Stimulated activated CD8-positive, alpha-beta memory T cell treated with anti-CD3 and anti-CD28 coated beads, Interleukin-4, amount 100 ng/mL, for 1 hour (primary cell): ENCODE measurements around the gene PTGFR.

Experiments used
- DNase-seq, 2 donors: peaks; one replicate each; pipeline ENCODE4 v3.0.0-alpha.2; 2020; ENCODE audit warnings: low read depth in 2 of 2, low spot score in 1 of 2

Gene PTGFR

GRCh38 chr1:78519446-78519845 lies 28.7 kb downstream of the PTGFR start:
- DNase-seq = no peak

DNA sequence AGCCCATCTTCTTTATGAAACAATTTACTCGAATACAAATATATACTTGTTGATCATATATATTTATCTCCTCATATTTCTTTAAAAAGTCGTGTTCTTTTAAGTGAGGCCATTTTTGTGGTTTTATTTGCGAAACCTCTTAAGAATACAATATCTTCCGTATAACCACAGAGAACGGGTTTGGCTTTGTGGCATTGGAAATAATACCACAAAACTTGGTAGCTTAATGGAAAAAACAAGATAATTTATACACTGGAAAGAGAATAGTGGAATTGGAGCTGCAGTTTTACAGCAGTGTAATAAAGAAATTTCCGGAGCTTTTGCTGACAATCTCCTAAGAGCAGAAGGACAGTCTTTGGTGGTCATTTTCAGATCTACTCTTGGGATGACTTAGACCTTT lies 29.4 kb downstream of the PTGFR start:
- no peak for DNase-seq

DNA sequence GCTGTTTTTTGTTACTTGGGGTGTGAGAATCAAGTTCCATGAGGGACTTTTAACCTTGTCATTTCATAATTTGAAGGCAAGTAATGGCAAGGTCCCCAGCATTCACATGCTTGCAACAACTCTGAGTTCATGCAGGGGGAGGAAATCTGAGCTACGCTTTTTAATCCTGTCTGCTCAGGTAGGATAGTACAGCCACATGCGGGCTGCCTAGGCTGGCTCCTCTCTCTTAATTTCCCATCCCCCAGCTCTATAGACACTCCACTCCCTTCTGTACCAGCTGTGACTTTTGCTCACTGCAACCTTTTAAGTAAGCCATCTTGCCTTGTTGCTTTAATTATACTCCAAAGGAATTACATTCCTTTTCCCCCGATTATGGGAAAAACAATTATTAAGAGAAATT lies 30.1 kb downstream of the PTGFR start:
- no peak for DNase-seq

DNA sequence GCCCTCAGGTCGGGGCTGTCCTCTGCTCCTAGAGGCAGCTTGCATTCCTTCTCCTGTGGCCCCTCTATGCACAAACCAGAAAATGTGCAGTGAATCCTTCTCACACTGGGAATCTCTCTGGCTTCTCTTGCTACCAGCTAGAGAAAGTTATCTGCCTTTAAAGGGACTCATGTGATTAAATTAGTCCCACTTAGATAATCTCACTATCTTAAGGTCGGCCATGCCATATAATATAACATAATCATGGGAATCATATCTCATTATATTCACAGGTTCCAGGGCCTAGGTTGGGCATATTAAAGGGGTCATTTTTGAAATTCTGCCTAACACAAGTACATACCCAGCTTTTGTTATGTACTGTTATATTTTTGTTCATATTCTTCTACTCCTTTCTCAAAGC lies 31.4 kb downstream of the PTGFR start:
- DNase-seq = no peak

- no peak for DNase-seq
Measured at GRCh38 chr1:78526496-78526895, 35.7 kb downstream of the PTGFR start.

- no peak for DNase-seq
Measured at GRCh38 chr1:78527706-78528105, 36.9 kb downstream of the PTGFR start.

DNA sequence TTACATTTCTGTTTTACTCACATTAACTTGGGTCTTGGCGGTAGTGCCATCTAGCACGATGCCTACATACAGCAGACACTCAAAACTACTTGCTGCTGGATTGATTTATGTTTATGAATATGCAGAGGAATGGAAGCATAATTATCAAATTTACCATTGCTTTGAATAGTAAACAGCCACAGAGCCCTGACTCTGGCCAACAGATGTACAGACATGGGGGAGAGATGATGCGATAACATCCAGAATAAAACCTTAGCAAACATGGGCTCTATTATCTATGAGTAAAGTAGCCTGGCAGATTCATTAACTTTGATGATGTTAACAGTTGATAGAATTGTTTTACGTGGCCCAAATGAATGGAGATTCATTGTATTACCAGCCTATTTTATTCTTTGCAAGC lies 42.8 kb downstream of the PTGFR start:
- DNase-seq = no peak

GRCh38 chr1:78535286-78535685 lies 44.5 kb downstream of the PTGFR start:
- no peak for DNase-seq

DNA sequence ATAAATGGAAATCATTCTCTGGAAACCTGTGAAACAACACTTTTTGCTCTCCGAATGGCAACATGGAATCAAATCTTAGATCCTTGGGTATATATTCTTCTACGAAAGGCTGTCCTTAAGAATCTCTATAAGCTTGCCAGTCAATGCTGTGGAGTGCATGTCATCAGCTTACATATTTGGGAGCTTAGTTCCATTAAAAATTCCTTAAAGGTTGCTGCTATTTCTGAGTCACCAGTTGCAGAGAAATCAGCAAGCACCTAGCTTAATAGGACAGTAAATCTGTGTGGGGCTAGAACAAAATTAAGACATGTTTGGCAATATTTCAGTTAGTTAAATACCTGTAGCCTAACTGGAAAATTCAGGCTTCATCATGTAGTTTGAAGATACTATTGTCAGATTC lies 45.7 kb downstream of the PTGFR start:
- no peak for DNase-seq

DNA sequence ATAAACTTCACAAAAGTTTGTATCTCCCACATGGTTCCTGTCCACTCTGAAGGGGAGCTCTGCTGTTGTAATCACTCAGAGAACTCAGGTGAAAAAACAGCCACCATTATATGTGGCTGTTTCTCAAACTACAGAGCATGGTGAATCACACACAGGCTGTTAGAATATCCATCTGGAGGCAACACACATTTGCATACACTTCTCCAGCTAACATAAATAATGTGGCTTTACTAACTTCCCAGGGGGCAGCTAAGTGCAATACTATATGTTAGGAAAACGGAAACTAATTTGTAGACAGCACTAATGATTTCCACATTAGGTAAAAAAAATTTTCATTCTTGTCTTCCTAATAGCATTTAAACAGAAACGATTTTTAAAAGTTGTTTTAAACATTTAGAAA lies 49.3 kb downstream of the PTGFR start:
- DNase-seq = no peak

DNA sequence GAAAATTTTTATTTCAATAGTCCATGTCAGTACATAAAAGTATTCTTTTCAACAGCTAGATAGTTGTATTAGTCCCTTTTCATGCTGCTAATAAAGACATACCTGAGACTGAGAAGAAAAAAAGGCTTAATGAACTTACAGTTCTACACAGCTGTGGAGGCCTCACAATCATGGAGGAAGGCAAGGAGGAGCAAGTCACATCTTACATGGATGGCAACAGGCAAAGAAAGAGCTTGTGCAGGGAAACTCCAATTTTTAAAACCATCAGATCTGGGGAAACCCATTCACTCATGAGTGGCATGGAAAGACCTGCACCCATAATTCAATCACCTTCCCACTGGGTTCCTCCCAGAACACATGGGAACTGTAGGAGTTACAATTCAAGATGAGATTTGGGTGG lies 50.7 kb downstream of the PTGFR start:
- DNase-seq = no peak

DNA sequence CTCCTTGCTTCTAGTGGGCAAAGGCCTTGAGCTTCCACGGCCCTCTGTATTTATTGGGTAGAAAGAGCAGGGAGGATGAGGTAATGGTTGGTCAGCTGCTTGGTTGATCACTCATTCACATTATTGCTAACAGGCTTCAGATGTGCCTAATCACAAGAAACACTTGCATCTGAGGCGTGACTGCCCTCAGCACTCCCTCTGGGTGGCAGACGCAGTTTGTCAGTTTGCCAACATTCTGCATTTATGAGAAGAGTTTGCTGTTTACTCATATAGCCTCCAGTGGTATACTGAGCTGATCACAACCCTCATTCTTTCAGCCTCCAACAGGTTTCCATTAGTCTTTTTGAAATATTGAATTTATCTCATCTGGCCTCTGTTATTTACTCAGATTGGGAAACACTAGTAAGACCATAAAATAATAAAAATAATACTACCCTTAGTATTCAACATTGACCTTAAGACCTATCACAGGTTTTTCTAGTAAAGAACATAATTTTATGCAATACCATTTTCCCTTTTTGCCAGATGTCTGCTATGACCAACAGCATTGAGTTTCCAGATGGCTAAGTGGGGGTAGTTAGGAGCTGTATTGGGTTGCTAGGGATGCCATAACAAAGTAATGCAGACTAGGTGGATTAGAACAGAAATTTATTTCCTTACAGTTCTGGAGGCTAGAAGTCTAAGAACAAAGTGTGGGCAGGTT lies 53.3 kb downstream of the PTGFR start:
- DNase-seq = no peak

DNA sequence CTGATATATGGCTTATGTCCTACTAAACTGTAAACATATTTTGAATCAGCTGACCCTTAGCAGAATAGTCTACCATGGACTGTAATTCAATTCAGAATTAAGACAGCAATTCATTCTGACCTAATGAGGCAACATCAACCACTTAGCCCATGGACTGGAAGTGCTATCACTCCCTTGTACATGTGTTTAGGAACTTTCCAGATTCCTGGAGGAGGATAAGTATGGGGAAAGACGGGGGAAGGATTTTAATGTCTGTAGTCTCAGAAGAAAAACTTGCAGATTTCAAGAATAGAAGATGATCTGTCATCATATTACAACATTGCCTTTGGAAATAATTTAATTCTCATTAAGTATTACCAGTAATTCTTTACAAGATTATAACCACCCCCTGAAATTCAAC lies 56.3 kb downstream of the PTGFR start:
- DNase-seq = no peak

DNA sequence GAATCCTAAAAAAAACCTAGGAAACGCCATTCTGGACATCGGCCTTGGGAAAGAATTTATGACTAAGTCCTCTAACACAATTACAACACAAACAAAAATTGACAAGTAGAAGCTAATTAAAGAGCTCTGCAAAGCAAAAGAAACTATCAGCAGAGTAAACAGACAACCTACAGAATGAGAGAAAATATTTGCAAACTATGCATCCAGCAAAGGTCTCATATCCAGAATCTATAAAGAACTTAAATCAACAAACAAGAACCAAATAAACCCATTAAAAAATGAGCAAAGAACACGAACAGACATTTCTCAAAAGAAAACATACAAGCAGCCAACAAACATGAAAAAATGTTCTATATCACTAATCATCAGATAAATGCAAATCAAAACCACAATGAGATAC lies 58.6 kb downstream of the PTGFR start:
- no peak for DNase-seq

DNA sequence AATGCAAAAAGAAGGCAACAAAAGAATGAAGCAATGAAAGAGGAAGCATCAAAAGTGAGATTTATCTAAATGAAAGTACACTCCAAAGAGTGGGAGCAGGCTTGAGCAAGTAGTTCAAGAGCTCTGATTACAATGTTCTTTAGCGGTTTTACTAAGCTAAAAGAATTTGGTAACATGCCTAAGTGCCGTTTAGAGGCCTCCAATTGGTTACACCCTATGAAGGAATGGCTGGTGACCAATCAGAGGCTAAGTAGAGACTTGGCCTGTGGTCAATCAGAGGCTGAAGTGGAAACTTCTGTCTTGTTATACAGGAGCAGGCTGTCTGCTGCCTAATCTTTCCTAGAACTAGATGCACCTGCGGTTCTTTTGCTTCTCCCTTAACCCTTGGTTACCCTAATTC lies 59.1 kb downstream of the PTGFR start:
- no peak for DNase-seq

DNA sequence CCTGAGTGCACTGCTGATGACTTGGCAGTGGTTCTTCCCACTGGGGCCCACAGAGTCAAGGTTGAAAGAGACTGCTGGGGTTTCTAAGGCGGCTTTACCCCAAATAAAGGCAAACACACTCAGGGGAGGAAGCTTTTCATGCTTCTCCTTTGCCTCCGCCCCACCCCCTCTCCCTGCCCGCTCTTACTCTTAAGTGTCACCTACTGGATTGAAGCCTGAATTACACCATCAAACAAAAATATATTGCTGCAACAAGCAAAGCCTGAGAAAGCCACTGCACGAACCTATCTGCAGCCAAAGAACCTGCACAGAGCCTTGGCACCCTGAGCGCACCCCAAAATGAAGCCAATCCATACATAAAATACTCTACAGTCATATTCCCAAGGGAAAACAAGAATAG lies 63.1 kb downstream of the PTGFR start:
- no peak for DNase-seq

GRCh38 chr1:78554840-78555239 lies 64.1 kb downstream of the PTGFR start:
- no peak for DNase-seq

GRCh38 chr1:78559680-78560079 lies 68.9 kb downstream of the PTGFR start:
- DNase-seq = no peak

DNA sequence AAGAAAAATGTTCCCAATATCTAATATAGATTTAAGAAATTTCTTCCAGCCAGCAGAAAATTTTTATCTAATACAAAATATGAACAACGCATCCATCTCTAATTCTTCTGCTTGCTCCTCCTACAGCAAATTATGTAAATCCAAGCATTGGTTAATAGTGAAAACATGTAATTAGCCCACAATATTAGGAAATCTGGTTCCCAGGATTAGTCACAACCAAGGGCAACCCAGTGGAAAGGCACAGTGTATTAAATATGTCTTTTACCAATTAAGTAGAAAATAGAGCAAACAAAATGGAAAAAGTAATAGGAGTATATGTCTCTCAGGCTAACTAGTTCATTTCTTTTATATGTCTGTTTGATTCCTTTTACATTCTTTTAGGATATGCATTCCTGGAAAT lies 70.0 kb downstream of the PTGFR start:
- DNase-seq = no peak

- DNase-seq = no peak
Measured at GRCh38 chr1:78561856-78562255, 71.1 kb downstream of the PTGFR start.

DNA sequence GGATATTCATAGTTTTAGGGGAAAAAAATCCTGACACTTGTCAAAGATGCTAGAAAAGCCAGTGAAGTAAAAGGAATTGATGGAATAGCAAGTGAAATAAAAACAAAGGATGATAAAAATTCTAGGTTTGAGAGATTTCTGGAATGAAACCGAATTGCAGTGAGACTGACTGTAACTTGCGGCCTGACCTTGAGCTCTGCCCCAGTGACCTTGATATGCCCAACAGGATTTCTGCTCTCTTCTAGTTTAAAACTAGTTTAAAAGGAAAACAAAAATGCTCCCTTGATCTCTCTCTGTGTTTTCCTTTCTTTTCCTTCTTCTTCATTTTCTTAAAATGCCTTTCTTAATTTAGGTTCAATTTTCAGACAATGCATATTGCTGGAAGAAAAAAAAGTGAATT lies 74.6 kb downstream of the PTGFR start:
- no peak for DNase-seq

GRCh38 chr1:78570539-78570938 lies 79.8 kb downstream of the PTGFR start:
- DNase-seq = no peak

DNA sequence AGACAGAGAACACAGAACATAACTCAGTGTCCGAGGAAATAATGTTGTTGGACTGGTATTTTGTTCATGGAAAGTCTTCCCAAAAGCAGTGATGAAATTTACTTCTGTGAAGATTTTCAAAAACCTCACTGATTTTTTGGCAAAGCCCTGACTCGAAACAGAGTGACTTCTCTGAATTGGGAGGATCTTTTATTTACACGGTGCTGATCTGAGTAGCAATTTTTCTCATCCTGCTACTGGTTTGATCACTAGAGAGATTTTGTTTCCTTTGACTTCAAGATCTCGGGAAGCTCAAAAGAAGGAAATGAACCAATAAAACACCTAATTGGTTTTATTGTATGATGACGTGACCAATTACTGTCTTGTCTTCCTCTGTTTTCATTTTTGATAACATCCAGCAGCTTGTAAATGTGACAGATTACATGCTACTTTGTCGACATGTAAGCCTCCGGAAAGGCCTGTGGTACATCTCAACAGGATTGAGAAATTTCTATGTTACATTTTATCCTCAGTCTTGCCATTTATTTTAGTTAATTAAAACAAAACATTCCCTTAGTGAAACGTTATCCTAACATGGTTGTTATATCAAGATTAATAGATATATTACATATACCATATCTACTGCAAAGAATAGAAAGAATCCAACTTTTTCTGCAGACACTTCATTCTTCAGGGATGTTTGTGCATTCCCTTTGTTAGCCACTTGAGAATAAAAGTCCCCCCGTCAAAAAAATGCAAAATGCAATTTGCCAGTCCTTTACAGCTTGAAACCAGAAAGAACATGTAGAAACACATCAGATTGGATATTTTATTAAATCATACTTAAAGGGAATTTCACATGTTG lies 86.7 kb downstream of the PTGFR start:
- no peak for DNase-seq
